CD14-positive monocyte (primary cell): Measurements from ENCODE around the gene CACNA1G. TPM values are rescaled to one million over a fixed set of nuclear protein-coding genes. Genes with fewer than 3 reads are reported as not detected.

ENCODE experiments used
- DNase-seq, 3 donors: peaks; one replicate each; pipeline ENCODE4 v3.0.0-alpha.2; 2011 to 2022
- H2AFZ ChIP-seq: 2 replicates; pipeline ENCODE4 v1.6.0; 2012; ENCODE audit warnings: mild to moderate bottlenecking, low read depth, low read length, inconsistent platforms; ENCODE audit not compliant: insufficient read depth, poor library complexity, severe bottlenecking
- H3K27ac ChIP-seq, 2 donors: 1 replicate in 1 of 2; 2 replicates in 1 of 2; pipeline ENCODE4 v1.5.1; 2012 to 2013; ENCODE audit warnings: low read length in 2 of 2, control low read depth in 1 of 2, inconsistent platforms in 1 of 2, low read depth in 1 of 2, mild to moderate bottlenecking in 1 of 2
- H3K27me3 ChIP-seq, 2 donors: one replicate each; pipeline versions ENCODE4 v1.6.0 to v1.6.1; 2011 to 2013; ENCODE audit warnings: low read length in 2 of 2; ENCODE audit not compliant: control insufficient read depth in 2 of 2, insufficient read depth in 2 of 2
- H3K36me3 ChIP-seq, 2 donors: replicated peaks in 1 of 2; 1 replicate in 1 of 2; 2 replicates in 1 of 2; pipeline versions ENCODE4 v1.5.1 to v1.6.1; 2012 to 2013; ENCODE audit warnings: low read length in 2 of 2, control low read depth in 1 of 2, inconsistent platforms in 1 of 2, mild to moderate bottlenecking in 1 of 2; ENCODE audit not compliant: insufficient read depth in 2 of 2, control insufficient read depth in 1 of 2
- H3K4me1 ChIP-seq, 2 donors: 1 replicate in 1 of 2; 2 replicates in 1 of 2; pipeline versions ENCODE4 v1.5.1 to v1.6.1; 2012 to 2013; ENCODE audit warnings: low read length in 2 of 2, control low read depth in 1 of 2, inconsistent platforms in 1 of 2, mild to moderate bottlenecking in 1 of 2, moderate library complexity in 1 of 2; ENCODE audit not compliant: insufficient read depth in 2 of 2, control insufficient read depth in 1 of 2
- H3K4me2 ChIP-seq: replicated peaks from 2 replicates; pipeline ENCODE3; 2012; ENCODE audit warnings: low read length, moderate library complexity, mild to moderate bottlenecking; ENCODE audit not compliant: poor library complexity, severe bottlenecking; ENCODE audit errors: extremely low read depth
- H3K4me3 ChIP-seq, 3 experiments: fragments of 200-600 bp in 1 of 3; sonication (generic) in 1 of 3; replicated peaks in 1 of 3; 1 replicate in 2 of 3; 2 replicates in 1 of 3; pipeline ENCODE4 v1.5.1; 2011 to 2013; ENCODE audit warnings: low read length in 3 of 3, mild to moderate bottlenecking in 3 of 3, control low read depth in 2 of 3, low read depth in 2 of 3, inconsistent platforms in 1 of 3, moderate library complexity in 1 of 3
- H3K79me2 ChIP-seq: 2 replicates; pipeline ENCODE4 v1.6.0; 2012; ENCODE audit warnings: mild to moderate bottlenecking, control low read depth, inconsistent platforms, low read length, moderate library complexity; ENCODE audit not compliant: insufficient read depth
- H3K9ac ChIP-seq: 2 replicates; pipeline ENCODE4 v1.6.0; 2017; ENCODE audit warnings: low read length, mild to moderate bottlenecking; ENCODE audit not compliant: insufficient read depth, poor library complexity, severe bottlenecking
- H3K9me3 ChIP-seq, 2 donors: replicated peaks in 1 of 2; 1 replicate in 1 of 2; 2 replicates in 1 of 2; pipeline versions ENCODE4 v1.5.1 to v1.6.1; 2012 to 2013; ENCODE audit warnings: low read length in 2 of 2, control low read depth in 1 of 2; ENCODE audit not compliant: control insufficient read depth in 1 of 2, insufficient read depth in 1 of 2
- H4K20me1 ChIP-seq: 2 replicates; pipeline ENCODE4 v1.6.0; 2012; ENCODE audit warnings: mild to moderate bottlenecking, low read length, control low read depth, moderate library complexity; ENCODE audit not compliant: insufficient read depth
- H3K27ac Mint-ChIP-seq, 7 donors: one replicate each; pipeline ENCODE4 v1.8.0; 2020; ENCODE audit warnings: mild to moderate bottlenecking in 7 of 7, mixed read lengths in 7 of 7, moderate library complexity in 6 of 7, inconsistent platforms in 2 of 7
- H3K27me3 Mint-ChIP-seq, 3 donors: one replicate each; pipeline ENCODE4 v1.8.0; 2021 to 2022; ENCODE audit warnings: low read depth in 3 of 3, mild to moderate bottlenecking in 3 of 3, mixed read lengths in 3 of 3, moderate library complexity in 3 of 3, inconsistent platforms in 1 of 3
- H3K36me3 Mint-ChIP-seq, 2 donors: one replicate each; pipeline ENCODE4 v1.8.0; 2020; ENCODE audit warnings: mixed read lengths in 2 of 2, inconsistent platforms in 1 of 2, mild to moderate bottlenecking in 1 of 2
- H3K4me1 Mint-ChIP-seq: one replicate; pipeline ENCODE4 v1.8.0; 2020; ENCODE audit warnings: mild to moderate bottlenecking, mixed read lengths
- H3K4me3 Mint-ChIP-seq, 2 donors: one replicate each; pipeline ENCODE4 v1.8.0; 2020; ENCODE audit warnings: mild to moderate bottlenecking in 2 of 2, mixed read lengths in 2 of 2, moderate library complexity in 1 of 2
- H3K9me3 Mint-ChIP-seq, 7 donors: one replicate each; pipeline ENCODE4 v1.8.0; 2020 to 2022; ENCODE audit warnings: mixed read lengths in 7 of 7, mild to moderate bottlenecking in 6 of 7, moderate library complexity in 6 of 7, inconsistent platforms in 2 of 7
- CTCF ChIP-seq: fragments of 200-600 bp; IDR thresholded peaks from one replicate; pipeline ENCODE4 v1.8.0; 2022; ENCODE audit warnings: antibody characterized with exemption, mild to moderate bottlenecking
- WGBS: methylation state at CpG from one replicate; pipeline ENCODE4 v1.1.5; 2013; ENCODE audit warnings: missing lambda C conversion rate; ENCODE audit not compliant: insufficient coverage; 5-methylcytosine and 5-hydroxymethylcytosine counted together
- intact Hi-C, 2 donors: fragments of 100-400 bp; cut with micrococcal nuclease; formaldehyde crosslinking; loops; one replicate each; pipeline versions ENCODE4 v1.15.0 to v1.15.1; 2023
- polyA plus RNA-seq, 3 donors: library from polyadenylated mRNA; depleted of rRNA in 1 of 3; unstranded in 2 of 3; stranded (reverse) in 1 of 3; fragments of 300-500 nt in 2 of 3; fragments of >200 nt in 1 of 3; fragmentation: Illumina TruSeq in 2 of 3; gene quantifications; 1 replicate in 2 of 3; 2 replicates in 1 of 3; pipeline ENCODE4 v1.2.3, GENCODE V29; 2012 to 2021

The CACNA1G gene
- polyA plus RNA-seq, 3 donors = 0.03 TPM; not detected in 2

GRCh38 chr17:50604513-50604912, 44.0 kb downstream of the CACNA1G start:
- H3K27ac ChIP-seq = no peak overlapping the region
- no peaks in the 10 kb centered on the region for H3K9me3 ChIP-seq
- H3K27me3 ChIP-seq = peaks cover 0 to 18% of the 10 kb centered on the region in 2 donors
- Mint-ChIP-seq H3K36me3 (no peaks in the 10 kb centered on the region), H3K27me3 (peaks cover 26 to 50% (median 30%) of the 10 kb centered on the region in 3 donors), H3K4me3 (peak overlapping the region in 1 of 2 donors; percentile 56), H3K27ac (no peak overlapping the region), H3K4me1 (peaks cover 16% of the 10 kb centered on the region), H3K9me3 (no peaks in the 10 kb centered on the region)
- DNase-seq = no peak
- intact Hi-C loops = no loop called here
- H3K9ac ChIP-seq = no peak overlapping the region
- H2AFZ ChIP-seq = no peak overlapping the region
- no peaks in the 10 kb centered on the region for H3K4me1 ChIP-seq
- H4K20me1 ChIP-seq = no peaks in the 10 kb centered on the region
- WGBS = 11% methylated on average over 13 of the region's 13 CpGs
- H3K79me2 ChIP-seq = no peaks in the 10 kb centered on the region
- no peaks in the 10 kb centered on the region for H3K36me3 ChIP-seq
- no peak overlapping the region for H3K4me2 ChIP-seq
- TF ChIP-seq CTCF = no peak
- H3K4me3 ChIP-seq = no peak overlapping the region

- TF ChIP-seq CTCF = no peak
- peaks cover 0 to 18% of the 10 kb centered on the region in 2 donors for H3K27me3 ChIP-seq
- Mint-ChIP-seq H3K4me3 (peak overlapping the region in 1 of 2 donors; percentile 27), H3K9me3 (no peaks in the 10 kb centered on the region), H3K4me1 (peaks cover 16% of the 10 kb centered on the region), H3K36me3 (no peaks in the 10 kb centered on the region), H3K27me3 (peaks cover 27 to 54% (median 30%) of the 10 kb centered on the region in 3 donors), H3K27ac (no peak overlapping the region)
- intact Hi-C loops = no loop called here
- no peaks in the 10 kb centered on the region for H3K9me3 ChIP-seq
- H3K4me1 ChIP-seq = no peaks in the 10 kb centered on the region
- H2AFZ ChIP-seq = no peak overlapping the region
- H3K4me3 ChIP-seq = no peak overlapping the region
- H3K79me2 ChIP-seq = no peaks in the 10 kb centered on the region
- H3K9ac ChIP-seq = no peak overlapping the region
- 71% methylated on average over 1 of the region's 10 CpGs for WGBS
- no peaks in the 10 kb centered on the region for H3K36me3 ChIP-seq
- H3K27ac ChIP-seq = no peak overlapping the region
- H3K4me2 ChIP-seq = no peak overlapping the region
- DNase-seq = no peak
- H4K20me1 ChIP-seq = no peaks in the 10 kb centered on the region
Measured at GRCh38 chr17:50605429-50605828, 44.9 kb downstream of the CACNA1G start.
